ENCODE results near the gene BMP7. TPM values are rescaled to one million over a fixed set of nuclear protein-coding genes. Genes with fewer than 3 reads are reported as not detected.

BMP7 gene
- total and polyA plus RNA-seq, 7 donors = under 0.01 to 5.4 (median 2.5) TPM

DNA sequence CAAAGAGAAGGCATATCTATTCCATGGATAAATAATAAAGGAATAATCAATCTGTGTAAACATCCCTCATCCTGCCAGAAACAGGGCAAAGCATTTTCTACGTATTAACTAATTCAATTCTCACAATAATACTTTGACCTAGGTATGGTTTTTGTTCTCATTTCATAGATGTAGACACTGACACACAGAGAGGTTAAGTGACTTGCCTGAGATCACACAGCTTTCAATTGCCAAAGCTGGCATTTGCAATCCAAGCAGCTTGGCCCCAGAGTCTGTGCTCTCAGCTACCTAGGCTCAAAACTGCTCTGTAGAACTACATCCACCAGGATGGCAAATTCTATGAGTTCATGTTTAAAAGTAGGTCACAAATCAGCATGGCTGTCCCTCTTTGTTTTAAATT is 124.9 kb downstream of the BMP7 start:
- H3K27me3 ChIP-seq = no peaks in the 10 kb centered on the region
- 78 to 92% methylated on average over 1 of the region's 1 CpG for WGBS, 2 donors
- no peaks in the 10 kb centered on the region for H3K9me3 ChIP-seq
- H3K27ac ChIP-seq = no peak overlapping the region
- no peak overlapping the region for H3K4me3 ChIP-seq
- no peak for TF ChIP-seq POLR2AphosphoS5 (IDR thresholded peaks at IDR 0.05)
- TF ChIP-seq EP300 (IDR thresholded peaks at IDR 0.05) = no peak
- TF ChIP-seq, protein P1, sequence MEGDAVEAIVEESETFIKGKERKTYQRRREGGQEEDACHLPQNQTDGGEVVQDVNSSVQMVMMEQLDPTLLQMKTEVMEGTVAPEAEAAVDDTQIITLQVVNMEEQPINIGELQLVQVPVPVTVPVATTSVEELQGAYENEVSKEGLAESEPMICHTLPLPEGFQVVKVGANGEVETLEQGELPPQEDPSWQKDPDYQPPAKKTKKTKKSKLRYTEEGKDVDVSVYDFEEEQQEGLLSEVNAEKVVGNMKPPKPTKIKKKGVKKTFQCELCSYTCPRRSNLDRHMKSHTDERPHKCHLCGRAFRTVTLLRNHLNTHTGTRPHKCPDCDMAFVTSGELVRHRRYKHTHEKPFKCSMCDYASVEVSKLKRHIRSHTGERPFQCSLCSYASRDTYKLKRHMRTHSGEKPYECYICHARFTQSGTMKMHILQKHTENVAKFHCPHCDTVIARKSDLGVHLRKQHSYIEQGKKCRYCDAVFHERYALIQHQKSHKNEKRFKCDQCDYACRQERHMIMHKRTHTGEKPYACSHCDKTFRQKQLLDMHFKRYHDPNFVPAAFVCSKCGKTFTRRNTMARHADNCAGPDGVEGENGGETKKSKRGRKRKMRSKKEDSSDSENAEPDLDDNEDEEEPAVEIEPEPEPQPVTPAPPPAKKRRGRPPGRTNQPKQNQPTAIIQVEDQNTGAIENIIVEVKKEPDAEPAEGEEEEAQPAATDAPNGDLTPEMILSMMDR (IDR thresholded peaks at IDR 0.05) = no peak
- TF ChIP-seq POLR2A (IDR thresholded peaks at IDR 0.05) = no peak
- no peaks in the 10 kb centered on the region for H3K4me1 ChIP-seq
- DNase-seq = no peak
- H3K36me3 ChIP-seq = no peaks in the 10 kb centered on the region
- intact Hi-C loops (cut with DNase I) = no loop called here

DNA sequence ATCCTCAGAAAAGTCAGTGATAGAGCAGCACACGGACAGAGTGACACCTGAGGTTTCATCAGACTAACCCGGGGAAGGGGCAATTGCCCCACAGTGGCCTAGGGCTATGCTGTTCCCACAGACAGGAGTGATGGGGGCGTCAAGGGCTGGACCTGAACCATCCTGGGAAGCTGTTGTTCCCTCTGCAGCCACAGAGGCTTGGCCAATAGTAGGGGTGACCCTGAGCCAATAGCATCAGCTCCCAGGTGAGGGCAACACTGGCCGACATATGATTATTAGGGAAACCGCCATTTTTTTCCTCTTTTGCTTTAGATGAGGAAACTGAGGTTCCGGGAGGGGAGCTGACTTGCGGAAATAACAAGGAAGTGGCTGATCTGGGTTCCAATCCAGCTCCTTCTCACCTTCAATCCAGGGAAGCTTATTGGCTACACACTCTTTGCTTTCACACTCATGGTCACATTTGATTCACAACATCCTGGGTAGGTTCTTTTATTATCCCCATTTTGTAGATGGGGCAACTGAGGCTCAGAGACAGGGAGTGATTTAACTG is 126.0 kb downstream of the BMP7 start:
- Histone ChIP-seq H3K36me3 (no peaks in the 10 kb centered on the region), H3K27me3 (no peaks in the 10 kb centered on the region), H3K27ac (no peak overlapping the region), H3K4me1 (no peaks in the 10 kb centered on the region), H3K9me3 (no peaks in the 10 kb centered on the region), H3K4me3 (no peak overlapping the region)
- TF ChIP-seq POLR2AphosphoS5 (IDR thresholded peaks at IDR 0.05) (no peak), POLR2A (IDR thresholded peaks at IDR 0.05) (peak in 1 of 2 donors; percentile 5), EP300 (IDR thresholded peaks at IDR 0.05) (no peak)
- TF ChIP-seq, protein P1 (IDR thresholded peaks at IDR 0.05) = peak in 1 of 4 experiments; percentile 4
- no peak for DNase-seq
- WGBS, 2 donors = 75 to 80% methylated on average over 7 of the region's 7 CpGs
- intact Hi-C loops (cut with DNase I) = no loop called here

DNA sequence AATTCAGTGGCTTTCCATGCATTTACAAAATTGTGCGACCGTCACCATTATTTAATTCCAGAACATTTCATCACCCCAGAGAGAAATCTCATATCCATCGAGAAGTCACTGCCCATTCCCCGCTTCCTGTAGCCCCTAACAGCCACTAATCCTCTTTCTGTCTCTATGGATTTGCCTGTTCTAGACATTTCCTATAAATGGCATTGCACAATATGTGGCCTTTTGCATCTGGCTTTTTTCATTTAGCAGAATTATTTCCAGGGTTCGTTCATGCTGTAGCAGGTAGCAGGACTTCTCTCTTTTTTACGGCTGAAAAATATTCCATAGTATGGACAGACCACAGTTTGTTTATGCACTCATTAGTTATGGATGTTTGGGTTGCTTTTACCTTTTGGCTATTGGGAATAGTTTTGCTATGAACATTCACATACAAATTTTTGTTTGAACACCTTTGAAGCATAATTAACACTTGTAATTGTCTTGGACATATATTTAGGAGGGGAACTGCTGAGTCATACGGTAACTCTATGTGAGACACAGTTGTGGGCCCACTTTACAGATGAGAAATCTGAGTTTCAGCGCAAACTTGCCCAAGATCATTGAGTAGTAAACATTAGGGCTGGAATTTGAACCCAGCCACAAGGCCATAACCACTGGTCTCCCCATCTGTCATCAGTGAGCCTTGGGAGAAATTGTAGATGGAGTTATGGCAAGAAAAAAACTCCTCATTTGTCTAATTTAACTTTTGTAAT is 126.9 kb downstream of the BMP7 start:
- intact Hi-C loops (cut with DNase I) = no loop called here
- no peaks in the 10 kb centered on the region for H3K27me3 ChIP-seq
- no peaks in the 10 kb centered on the region for H3K36me3 ChIP-seq
- no peaks in the 10 kb centered on the region for H3K9me3 ChIP-seq
- no peak overlapping the region for H3K4me3 ChIP-seq
- H3K27ac ChIP-seq = no peak overlapping the region
- no peaks in the 10 kb centered on the region for H3K4me1 ChIP-seq
- TF ChIP-seq POLR2A (IDR thresholded peaks at IDR 0.05) (no peak), EP300 (IDR thresholded peaks at IDR 0.05) (no peak), POLR2AphosphoS5 (IDR thresholded peaks at IDR 0.05) (no peak)
- TF ChIP-seq, protein P1 (IDR thresholded peaks at IDR 0.05) = no peak
- no peak for DNase-seq
- WGBS, 2 donors = 89 to 93% methylated on average over 8 of the region's 8 CpGs

DNA sequence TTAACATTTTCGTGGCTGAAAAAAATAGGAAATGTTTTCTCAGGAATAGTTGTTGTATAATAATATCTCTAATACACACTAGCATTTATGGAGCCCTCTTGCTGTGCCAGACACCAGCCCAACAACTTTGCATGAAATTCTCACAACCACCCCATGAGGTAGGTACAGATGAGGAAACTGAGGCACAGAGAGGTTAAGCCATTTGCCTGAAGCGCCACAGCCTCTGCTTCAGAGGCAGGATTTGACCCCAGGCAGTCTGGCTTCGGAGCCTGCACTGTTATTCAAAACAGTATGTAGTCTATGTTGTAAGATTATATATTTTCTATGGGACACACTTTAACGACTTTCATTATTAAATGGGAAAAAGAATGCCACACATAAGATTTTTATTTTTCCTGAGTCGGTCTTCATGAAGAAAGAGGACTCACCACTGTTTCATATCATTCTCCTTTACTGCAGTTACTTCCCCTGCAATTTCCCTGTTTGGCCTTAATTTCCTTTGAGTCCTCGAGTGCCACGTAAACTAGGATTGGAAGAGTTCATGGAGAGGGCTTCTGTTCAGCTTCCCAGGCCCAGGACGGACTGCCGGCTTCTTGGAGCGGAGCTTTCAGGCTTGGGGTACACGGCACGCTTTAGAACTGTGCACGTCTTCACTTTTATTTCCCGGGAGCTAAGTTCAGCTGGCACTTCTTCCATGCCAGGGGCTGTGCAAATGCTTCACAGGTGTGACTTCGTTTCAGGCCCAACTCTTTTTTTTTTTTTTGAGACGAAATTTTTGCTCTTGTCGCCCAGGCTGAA is 128.0 kb downstream of the BMP7 start:
- TF ChIP-seq, protein P1 (IDR thresholded peaks at IDR 0.05) = no peak
- TF ChIP-seq EP300 (IDR thresholded peaks at IDR 0.05) (no peak), POLR2A (IDR thresholded peaks at IDR 0.05) (no peak), POLR2AphosphoS5 (IDR thresholded peaks at IDR 0.05) (no peak)
- Histone ChIP-seq H3K27ac (no peak overlapping the region), H3K27me3 (peaks cover 0 to 5% (median 0%) of the 10 kb centered on the region in 3 donors), H3K4me1 (no peaks in the 10 kb centered on the region), H3K9me3 (no peaks in the 10 kb centered on the region), H3K4me3 (no peak overlapping the region), H3K36me3 (no peaks in the 10 kb centered on the region)
- DNase-seq = no peak
- intact Hi-C loops (cut with DNase I) = no loop called here
- WGBS, 2 donors = 78 to 82% methylated on average over 17 of the region's 17 CpGs

All from sigmoid colon (tissue), 7 donors.